ENCODE results near the gene CD22.

CD22 gene

GRCh38 chr19:35342430-35342829 lies 13.4 kb downstream of the CD22 start:
- H3F3A ChIP-seq (ENCODE audit: insufficient read depth, low read length), result no peaks in the 10 kb centered on the region
- H3K4me2 ChIP-seq (ENCODE audit: low read depth, low read length), result no peak overlapping the region
- TF ChIP-seq EZH2 (optimal IDR thresholded peaks at IDR 0.05; ENCODE audit: low read depth, low read length), result no peak
- no peak for TF ChIP-seq EZH2phosphoT487 (IDR thresholded peaks at IDR 0.05; ENCODE audit: low read length)
- TF ChIP-seq CTCF (IDR thresholded peaks at IDR 0.05; ENCODE audit: low read length), result no peak
- H3K27ac ChIP-seq (ENCODE audit: low read length), result no peak overlapping the region
- H3K9me3 ChIP-seq (replicated peaks; ENCODE audit: insufficient read depth, low read length), result no peaks in the 10 kb centered on the region
- H3K36me3 ChIP-seq (replicated peaks; ENCODE audit: insufficient read depth, low read length), result no peaks in the 10 kb centered on the region
- peaks cover 93% of the 10 kb centered on the region for H3K27me3 ChIP-seq (replicated peaks; ENCODE audit: insufficient read depth, low read length)
- no peaks in the 10 kb centered on the region for H3K79me2 ChIP-seq (ENCODE audit: low read length)
- H2AFZ ChIP-seq (ENCODE audit: low read length), result no peak overlapping the region
- no peaks in the 10 kb centered on the region for H3K4me1 ChIP-seq (ENCODE audit: low read length)
- no peak for DNase-seq
- no peak overlapping the region for H3K4me3 ChIP-seq (ENCODE audit: low read length)
- no peak overlapping the region for H3K9ac ChIP-seq (ENCODE audit: low read length)
- H3K9me2 ChIP-seq (replicated peaks; ENCODE audit: insufficient read depth, low read length), result no peaks in the 10 kb centered on the region
- H4K20me1 ChIP-seq (ENCODE audit: insufficient read depth, low read length), result no peaks in the 10 kb centered on the region

DNA sequence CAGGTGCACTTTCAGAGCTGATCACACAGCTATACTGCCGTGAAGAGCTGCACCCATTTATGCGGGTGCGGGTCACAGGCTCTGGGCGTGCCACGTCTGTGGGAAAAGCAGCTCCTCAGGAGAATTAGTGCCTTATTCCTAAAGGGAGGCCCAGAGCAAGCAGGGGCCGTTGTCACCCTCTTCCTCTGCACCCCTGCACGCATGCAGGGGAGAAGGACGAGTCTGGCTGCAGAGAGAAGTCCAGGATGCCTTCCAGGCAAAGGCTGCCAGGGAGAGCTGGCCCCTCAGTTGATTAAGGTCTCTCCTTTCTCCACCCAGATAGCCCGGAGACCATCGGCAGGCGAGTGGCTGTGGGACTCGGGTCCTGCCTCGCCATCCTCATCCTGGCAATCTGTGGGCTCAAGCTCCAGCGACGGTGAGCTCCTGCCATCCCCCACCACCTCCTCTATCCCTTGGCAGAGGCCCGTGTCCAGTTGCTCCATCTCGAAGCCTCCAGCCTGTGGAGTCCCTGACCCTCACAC lies 15.6 kb downstream of the CD22 start:
- H3K4me3 ChIP-seq (ENCODE audit: low read length), result no peak overlapping the region
- H3K27me3 ChIP-seq (replicated peaks; ENCODE audit: insufficient read depth, low read length), result peaks cover 97% of the 10 kb centered on the region
- no peaks in the 10 kb centered on the region for H3K4me1 ChIP-seq (ENCODE audit: low read length)
- no peak overlapping the region for H2AFZ ChIP-seq (ENCODE audit: low read length)
- H3F3A ChIP-seq (ENCODE audit: insufficient read depth, low read length), result no peaks in the 10 kb centered on the region
- no peaks in the 10 kb centered on the region for H3K79me2 ChIP-seq (ENCODE audit: low read length)
- no peaks in the 10 kb centered on the region for H3K9me2 ChIP-seq (replicated peaks; ENCODE audit: insufficient read depth, low read length)
- H3K27ac ChIP-seq (ENCODE audit: low read length), result no peak overlapping the region
- TF ChIP-seq CTCF (IDR thresholded peaks at IDR 0.05; ENCODE audit: low read length), result no peak
- TF ChIP-seq EZH2 (optimal IDR thresholded peaks at IDR 0.05; ENCODE audit: low read depth, low read length), result no peak
- TF ChIP-seq EZH2phosphoT487 (IDR thresholded peaks at IDR 0.05; ENCODE audit: low read length), result no peak
- no peak for DNase-seq
- no peak overlapping the region for H3K4me2 ChIP-seq (ENCODE audit: low read depth, low read length)
- H4K20me1 ChIP-seq (ENCODE audit: insufficient read depth, low read length), result no peaks in the 10 kb centered on the region
- H3K9me3 ChIP-seq (replicated peaks; ENCODE audit: insufficient read depth, low read length), result no peaks in the 10 kb centered on the region
- no peak overlapping the region for H3K9ac ChIP-seq (ENCODE audit: low read length)
- no peaks in the 10 kb centered on the region for H3K36me3 ChIP-seq (replicated peaks; ENCODE audit: insufficient read depth, low read length)

DNA sequence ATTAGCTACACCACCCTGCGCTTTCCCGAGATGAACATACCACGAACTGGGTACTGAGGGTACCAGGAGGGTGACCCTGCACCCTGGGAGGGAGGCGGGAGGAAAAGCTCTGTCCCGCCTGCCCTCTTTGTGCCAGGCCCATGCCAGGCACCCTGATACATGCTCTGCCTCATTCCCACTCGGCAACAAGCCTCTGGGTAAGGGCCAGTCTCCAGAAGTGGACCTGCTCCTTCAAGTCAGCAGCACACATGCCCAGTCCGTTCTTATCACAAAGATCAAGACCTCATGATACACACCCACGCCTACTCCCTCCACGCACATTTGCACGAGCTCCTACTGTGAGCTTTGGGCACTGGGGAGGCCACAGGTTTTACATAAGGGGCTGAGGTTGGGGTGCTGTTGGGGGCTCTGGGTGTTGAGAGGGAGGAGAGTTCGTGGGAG lies 16.7 kb downstream of the CD22 start:
- peaks cover 95% of the 10 kb centered on the region for H3K27me3 ChIP-seq (replicated peaks; ENCODE audit: insufficient read depth, low read length)
- H3K27ac ChIP-seq (ENCODE audit: low read length), result no peak overlapping the region
- H3K4me1 ChIP-seq (ENCODE audit: low read length), result no peaks in the 10 kb centered on the region

More for the DNA sequence above, 16.7 kb downstream of the CD22 start:
- no peak overlapping the region for H2AFZ ChIP-seq (ENCODE audit: low read length)
- no peak for DNase-seq
- H3K4me2 ChIP-seq (ENCODE audit: low read depth, low read length), result no peak overlapping the region
- no peaks in the 10 kb centered on the region for H4K20me1 ChIP-seq (ENCODE audit: insufficient read depth, low read length)
- no peaks in the 10 kb centered on the region for H3K9me2 ChIP-seq (replicated peaks; ENCODE audit: insufficient read depth, low read length)
- no peaks in the 10 kb centered on the region for H3K9me3 ChIP-seq (replicated peaks; ENCODE audit: insufficient read depth, low read length)
- no peak for TF ChIP-seq EZH2 (optimal IDR thresholded peaks at IDR 0.05; ENCODE audit: low read depth, low read length)
- no peak for TF ChIP-seq CTCF (IDR thresholded peaks at IDR 0.05; ENCODE audit: low read length)
- no peak for TF ChIP-seq EZH2phosphoT487 (IDR thresholded peaks at IDR 0.05; ENCODE audit: low read length)
- no peak overlapping the region for H3K9ac ChIP-seq (ENCODE audit: low read length)
- H3K79me2 ChIP-seq (ENCODE audit: low read length), result no peaks in the 10 kb centered on the region
- H3K4me3 ChIP-seq (ENCODE audit: low read length), result no peak overlapping the region
- H3K36me3 ChIP-seq (replicated peaks; ENCODE audit: insufficient read depth, low read length), result no peaks in the 10 kb centered on the region
- H3F3A ChIP-seq (ENCODE audit: insufficient read depth, low read length), result no peaks in the 10 kb centered on the region
